Lung (tissue), 12 donors: ENCODE data around the gene ZMAT5. TPM values are rescaled to one million over a fixed set of nuclear protein-coding genes. Genes with fewer than 3 reads are reported as not detected.

Experiments
- ATAC-seq: fragments of 200-7000 bp; cut with Tn5 transposase; one replicate; pipeline ENCODE4 v1.9.1; 2020; ENCODE audit warnings: moderate number of reproducible peaks; ENCODE audit not compliant: insufficient read depth, low FRiP score
- DNase-seq, 3 donors: peaks; one replicate each; pipeline ENCODE4 v3.0.0-alpha.2; 2013 to 2017
- H3K27ac ChIP-seq, 2 donors: one replicate each; pipeline ENCODE4 v1.5.1; 2013; ENCODE audit warnings: mild to moderate bottlenecking in 2 of 2, moderate library complexity in 2 of 2, control low read depth in 1 of 2, inconsistent platforms in 1 of 2, low read depth in 1 of 2, low read length in 1 of 2
- H3K27me3 ChIP-seq, 3 donors: one replicate each; pipeline ENCODE4 v1.5.1; 2013; ENCODE audit warnings: low read length in 2 of 3; ENCODE audit not compliant: control insufficient read depth in 3 of 3, insufficient read depth in 3 of 3
- H3K36me3 ChIP-seq, 4 donors: one replicate each; pipeline ENCODE4 v1.5.1; 2013; ENCODE audit warnings: low read length in 4 of 4, mild to moderate bottlenecking in 1 of 4, moderate library complexity in 1 of 4; ENCODE audit not compliant: control insufficient read depth in 4 of 4, insufficient read depth in 4 of 4
- H3K4me1 ChIP-seq, 5 donors: one replicate each; pipeline ENCODE4 v1.5.1; 2013; ENCODE audit warnings: low read length in 5 of 5, mild to moderate bottlenecking in 2 of 5, moderate library complexity in 1 of 5; ENCODE audit not compliant: control insufficient read depth in 5 of 5, insufficient read depth in 5 of 5
- H3K4me3 ChIP-seq: one replicate; pipeline ENCODE4 v1.5.1; 2013; ENCODE audit warnings: mild to moderate bottlenecking, control low read depth, moderate library complexity
- H3K9ac ChIP-seq, 2 donors: one replicate each; pipeline ENCODE4 v1.5.1; 2013; ENCODE audit warnings: low read length in 2 of 2, control low read depth in 1 of 2; ENCODE audit not compliant: insufficient read depth in 1 of 2
- H3K9me3 ChIP-seq, 4 donors: one replicate each; pipeline ENCODE4 v1.5.1; 2013; ENCODE audit warnings: low read length in 3 of 4, mild to moderate bottlenecking in 1 of 4, moderate library complexity in 1 of 4; ENCODE audit not compliant: control insufficient read depth in 4 of 4, insufficient read depth in 3 of 4
- WGBS, 2 donors: extraction: QIAGEN DNeasy Blood & Tissue Kit; methylation state at CpG; one replicate each; pipeline ENCODE4 v1.1.7; 2013; 5-methylcytosine and 5-hydroxymethylcytosine counted together
- polyA plus RNA-seq, 2 donors: library from polyadenylated mRNA; stranded (reverse); fragments of 200-250 nt; gene quantifications; one replicate each; pipeline ENCODE4 v1.2.1, GENCODE V29; 2013
- total RNA-seq, 2 donors: library from RNA; depleted of rRNA in 1 of 2; stranded (reverse); fragments of >200 nt in 1 of 2; gene quantifications; one replicate each; pipeline ENCODE4 v1.2.1, GENCODE V29; 2014 to 2021
- TF ChIP-seq, protein P1 (sequence below): IDR thresholded peaks from 2 replicates; pipeline ENCODE4 v1.5.1; 2012; ENCODE audit warnings: mild to moderate bottlenecking; ENCODE audit errors: control extremely low read depth, extremely low read depth
- donor health status: control.
- donor health status: control.
- donor health status: Bipolar disorder and iron deficiency.
- donor health status: healthy.
- donor health status: DM: yes; HTN: yes; CAD: no.

The ZMAT5 gene
- total and polyA plus RNA-seq, 4 donors, result 11.2 to 32.5 (median 25.4) TPM

DNA sequence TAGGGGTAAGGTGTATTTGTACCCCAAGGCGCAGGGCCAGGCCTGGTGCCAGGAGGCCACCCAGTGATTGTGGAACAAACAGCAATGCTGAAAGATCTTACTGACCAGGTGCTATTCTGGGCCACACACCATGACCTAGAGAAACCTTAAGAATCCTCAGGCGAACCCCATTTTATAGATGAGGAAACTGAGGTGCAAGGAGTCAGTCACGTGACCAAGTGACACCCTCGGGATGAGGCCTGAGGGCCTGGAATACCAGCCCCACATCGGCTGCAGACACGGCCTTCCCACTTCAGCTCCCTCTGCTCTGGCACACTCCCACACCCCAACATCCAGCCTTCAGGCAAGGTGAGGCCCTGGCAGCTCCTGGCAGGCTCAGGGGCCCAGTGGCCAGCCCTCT is 33.9 kb downstream of the ZMAT5 start:
- Histone ChIP-seq H3K9ac (no peak overlapping the region), H3K27me3 (no peaks in the 10 kb centered on the region), H3K4me1 (peaks cover 0 to 4% (median 0%) of the 10 kb centered on the region in 5 donors), H3K4me3 (no peak overlapping the region), H3K27ac (no peak overlapping the region), H3K36me3 (peaks cover 0 to 31% (median 3%) of the 10 kb centered on the region in 4 donors), H3K9me3 (no peaks in the 10 kb centered on the region)
- ATAC-seq, result no peak
- 90 to 91% methylated on average over 6 of the region's 6 CpGs for WGBS, 2 donors
- TF ChIP-seq, protein P1, sequence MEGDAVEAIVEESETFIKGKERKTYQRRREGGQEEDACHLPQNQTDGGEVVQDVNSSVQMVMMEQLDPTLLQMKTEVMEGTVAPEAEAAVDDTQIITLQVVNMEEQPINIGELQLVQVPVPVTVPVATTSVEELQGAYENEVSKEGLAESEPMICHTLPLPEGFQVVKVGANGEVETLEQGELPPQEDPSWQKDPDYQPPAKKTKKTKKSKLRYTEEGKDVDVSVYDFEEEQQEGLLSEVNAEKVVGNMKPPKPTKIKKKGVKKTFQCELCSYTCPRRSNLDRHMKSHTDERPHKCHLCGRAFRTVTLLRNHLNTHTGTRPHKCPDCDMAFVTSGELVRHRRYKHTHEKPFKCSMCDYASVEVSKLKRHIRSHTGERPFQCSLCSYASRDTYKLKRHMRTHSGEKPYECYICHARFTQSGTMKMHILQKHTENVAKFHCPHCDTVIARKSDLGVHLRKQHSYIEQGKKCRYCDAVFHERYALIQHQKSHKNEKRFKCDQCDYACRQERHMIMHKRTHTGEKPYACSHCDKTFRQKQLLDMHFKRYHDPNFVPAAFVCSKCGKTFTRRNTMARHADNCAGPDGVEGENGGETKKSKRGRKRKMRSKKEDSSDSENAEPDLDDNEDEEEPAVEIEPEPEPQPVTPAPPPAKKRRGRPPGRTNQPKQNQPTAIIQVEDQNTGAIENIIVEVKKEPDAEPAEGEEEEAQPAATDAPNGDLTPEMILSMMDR, result no peak
- DNase-seq, result no peak

DNA sequence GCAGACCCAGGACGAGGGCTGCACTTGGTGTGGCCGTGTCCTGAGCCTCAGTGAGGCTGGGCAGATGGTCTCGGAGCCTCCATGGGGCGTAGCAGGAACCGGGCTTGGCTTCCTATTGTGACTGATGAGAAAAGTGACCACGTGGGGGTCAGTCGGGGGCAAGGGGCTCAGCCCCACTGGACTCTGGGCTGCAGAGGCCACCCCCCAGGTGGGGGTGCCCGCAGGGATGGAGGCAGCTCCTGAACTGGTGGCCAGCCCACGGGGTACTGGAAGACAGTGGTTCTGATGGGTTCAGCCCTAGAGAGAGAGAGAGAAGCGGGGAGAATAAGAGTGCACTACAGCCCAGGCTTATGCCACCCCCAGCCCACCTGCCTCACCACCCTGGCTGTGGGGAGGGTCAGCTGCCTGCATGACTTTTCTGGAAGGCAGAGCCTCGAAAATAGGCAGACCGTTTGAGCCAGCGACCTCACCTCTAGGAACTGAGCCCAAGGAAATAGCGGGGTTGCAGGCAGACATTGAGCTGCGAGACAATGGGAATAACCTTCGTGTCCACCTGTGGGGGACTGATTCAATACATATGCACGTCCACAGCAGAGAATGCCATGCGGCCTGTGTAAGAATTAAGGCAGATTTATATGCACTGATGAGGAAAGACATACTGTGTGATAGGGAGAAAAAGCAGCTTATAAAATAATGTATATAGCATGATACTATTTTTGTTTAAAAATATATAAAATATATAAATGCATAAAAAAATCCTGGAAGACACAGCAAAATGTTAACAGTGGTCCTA is 35.6 kb downstream of the ZMAT5 start:
- Histone ChIP-seq H3K9me3 (no peaks in the 10 kb centered on the region), H3K27ac (no peak overlapping the region), H3K9ac (no peak overlapping the region), H3K36me3 (peaks cover 0 to 31% (median 3%) of the 10 kb centered on the region in 4 donors), H3K4me3 (no peak overlapping the region), H3K27me3 (no peaks in the 10 kb centered on the region), H3K4me1 (no peaks in the 10 kb centered on the region)
- DNase-seq, result no peak
- TF ChIP-seq, protein P1, result no peak
- ATAC-seq, result no peak
- 88 to 90% methylated on average over 18 of the region's 18 CpGs for WGBS, 2 donors

DNA sequence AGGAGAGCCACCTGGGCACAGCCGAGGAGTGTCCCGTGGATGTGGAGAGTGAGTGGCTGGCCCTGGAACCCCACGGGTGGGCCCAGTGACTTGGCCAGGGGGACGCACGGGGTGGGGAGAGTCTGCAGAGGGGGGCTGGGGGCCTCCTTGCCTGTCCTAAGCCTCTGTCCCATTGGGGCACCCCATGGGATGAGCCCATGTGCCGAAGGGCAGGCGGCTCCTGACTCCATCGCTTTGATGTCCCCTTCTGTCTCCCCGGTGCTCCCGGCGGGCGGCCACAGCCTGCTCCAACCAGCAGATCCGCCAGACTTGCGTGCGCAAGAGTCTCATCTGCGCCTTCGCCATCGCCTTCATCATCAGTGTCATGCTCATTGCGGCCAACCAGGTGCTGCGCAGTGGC is 37.6 kb downstream of the ZMAT5 start:
- Histone ChIP-seq H3K4me1 (no peaks in the 10 kb centered on the region), H3K9me3 (no peaks in the 10 kb centered on the region), H3K36me3 (peaks cover 0 to 18% (median 3%) of the 10 kb centered on the region in 4 donors), H3K4me3 (no peak overlapping the region), H3K27ac (no peak overlapping the region), H3K27me3 (peaks cover 0 to 6% (median 0%) of the 10 kb centered on the region in 3 donors), H3K9ac (no peak overlapping the region)
- DNase-seq (no peak), ATAC-seq (no peak)
- 93 to 95% methylated on average over 20 of the region's 20 CpGs for WGBS, 2 donors
- TF ChIP-seq, protein P1, result no peak
